H1 (cell line): ENCODE data around the gene CACNA2D4. TPM values are rescaled to one million over a fixed set of nuclear protein-coding genes. Genes with fewer than 3 reads are reported as not detected.

Source experiments
- ATF2 ChIP-seq: IDR thresholded peaks from 2 replicates; pipeline ENCODE4 v1.6.1; 2012; ENCODE audit warnings: low read length, inconsistent platforms
- TBP ChIP-seq: IDR thresholded peaks from 2 replicates; pipeline ENCODE4 v1.6.1; 2011; ENCODE audit warnings: low read depth, low read length, improper control_type of control experiment
- polyA plus RNA-seq, 7 experiments: library from polyadenylated mRNA; depleted of rRNA in 3 of 7; stranded (reverse) in 5 of 7; unstranded in 2 of 7; fragments of >200 nt in 5 of 7; fragments of 200-250 nt in 2 of 7; gene quantifications; 1 replicate in 5 of 7; 2 replicates in 1 of 7; 4 replicates in 1 of 7; pipeline versions ENCODE4 v1.2.1 to v1.2.3, GENCODE V29; 2011 to 2013; ENCODE audit warnings: missing spikeins in 2 of 7, mixed read lengths in 2 of 7
- total RNA-seq: library from RNA; stranded (reverse); fragmentation: NEBNext Ultra II Directional; extraction: Animal tissue kit (Norgen Biotek cat#: 25700); gene quantifications from 2 replicates; pipeline ENCODE4 v1.2.1, GENCODE V29; 2021

Gene CACNA2D4
- total and polyA plus RNA-seq, 2 of the 8 experiments (the other 6 are each of a cell fraction or from before 2014, with no cell fraction given): 0.44 to 0.88 TPM

GRCh38 chr12:1848146-1848545 is 70.3 kb downstream of the CACNA2D4 start (continued):
- TF ChIP-seq ATF2 (no peak), TBP (no peak)
